Endodermal cell (in vitro differentiated cells): ENCODE results near the gene ZNF593. TPM values are rescaled to one million over a fixed set of nuclear protein-coding genes. Genes with fewer than 3 reads are reported as not detected.

Experiments used
- DNase-seq: peaks from one replicate; pipeline ENCODE4 v3.0.0-alpha.2; 2017
- H3K27ac ChIP-seq: 2 replicates; pipeline ENCODE4 v1.5.1; 2013; ENCODE audit warnings: mild to moderate bottlenecking, low read depth, low read length, moderate library complexity
- H3K27me3 ChIP-seq: 2 replicates; pipeline ENCODE4 v1.6.1; 2013; ENCODE audit warnings: mild to moderate bottlenecking, low read length, moderate library complexity; ENCODE audit not compliant: insufficient read depth, control insufficient read depth, poor library complexity, severe bottlenecking
- H3K36me3 ChIP-seq: 2 replicates; pipeline ENCODE4 v1.7.0; 2013; ENCODE audit warnings: mild to moderate bottlenecking, low read length, moderate library complexity; ENCODE audit not compliant: control insufficient read depth, insufficient read depth
- H3K4me1 ChIP-seq: one replicate; pipeline ENCODE4 v1.7.0; 2013; ENCODE audit warnings: low read length; ENCODE audit not compliant: control insufficient read depth, insufficient read depth
- H3K4me3 ChIP-seq: 2 replicates; pipeline ENCODE4 v1.5.1; 2013; ENCODE audit warnings: mild to moderate bottlenecking, low read length, moderate library complexity
- H3K9ac ChIP-seq: 2 replicates; pipeline ENCODE4 v1.6.1; 2013; ENCODE audit warnings: mild to moderate bottlenecking, low read length, moderate library complexity; ENCODE audit not compliant: poor library complexity, severe bottlenecking; ENCODE audit errors: extremely low read depth
- H3K9me3 ChIP-seq: 2 replicates; pipeline ENCODE4 v1.6.1; 2013; ENCODE audit warnings: mild to moderate bottlenecking, low read length, moderate library complexity; ENCODE audit not compliant: control insufficient read depth
- H3K27ac Mint-ChIP-seq: 2 replicates; pipeline ENCODE4 v1.8.0; 2020; ENCODE audit warnings: mixed read lengths
- H3K27me3 Mint-ChIP-seq: 2 replicates; pipeline ENCODE4 v1.8.0; 2021; ENCODE audit warnings: mild to moderate bottlenecking, mixed read lengths; ENCODE audit not compliant: insufficient read depth
- H3K36me3 Mint-ChIP-seq: 2 replicates; pipeline ENCODE4 v1.8.0; 2020; ENCODE audit warnings: low read depth, mixed read lengths
- H3K4me1 Mint-ChIP-seq: 2 replicates; pipeline ENCODE4 v1.8.0; 2020; ENCODE audit warnings: mixed read lengths
- H3K4me3 Mint-ChIP-seq: 2 replicates; pipeline ENCODE4 v1.8.0; 2020; ENCODE audit warnings: mild to moderate bottlenecking, moderate library complexity, mixed read lengths
- H3K9me3 Mint-ChIP-seq: 2 replicates; pipeline ENCODE4 v1.8.0; 2020; ENCODE audit warnings: mild to moderate bottlenecking, mixed read lengths
- CTCF ChIP-seq: fragments of 200-600 bp; sonication (generic); conservative IDR thresholded peaks from 2 replicates; pipeline ENCODE4 v1.5.0; 2021; ENCODE audit warnings: antibody characterized with exemption, mild to moderate bottlenecking
- WGBS, 2 experiments: methylation state at CpG; one replicate each; pipeline versions ENCODE4 v1.1.5 to v1.1.7; 2013; ENCODE audit warnings: missing lambda C conversion rate in 2 of 2, mixed read lengths in 1 of 2; ENCODE audit not compliant: insufficient coverage in 1 of 2, insufficient read length in 1 of 2; 5-methylcytosine and 5-hydroxymethylcytosine counted together
- total RNA-seq, 2 donors: library from RNA; stranded (reverse); fragmentation: NEBNext Ultra II Directional in 1 of 2; extraction: Animal tissue kit (Norgen Biotek cat#: 25700) in 1 of 2; gene quantifications; 2 replicates in 1 of 2; 3 replicates in 1 of 2; pipeline ENCODE4 v1.2.1, GENCODE V29; 2021

The ZNF593 gene
- total RNA-seq, 2 donors from 2014 or later: 31.4 to 33.7 TPM

DNA sequence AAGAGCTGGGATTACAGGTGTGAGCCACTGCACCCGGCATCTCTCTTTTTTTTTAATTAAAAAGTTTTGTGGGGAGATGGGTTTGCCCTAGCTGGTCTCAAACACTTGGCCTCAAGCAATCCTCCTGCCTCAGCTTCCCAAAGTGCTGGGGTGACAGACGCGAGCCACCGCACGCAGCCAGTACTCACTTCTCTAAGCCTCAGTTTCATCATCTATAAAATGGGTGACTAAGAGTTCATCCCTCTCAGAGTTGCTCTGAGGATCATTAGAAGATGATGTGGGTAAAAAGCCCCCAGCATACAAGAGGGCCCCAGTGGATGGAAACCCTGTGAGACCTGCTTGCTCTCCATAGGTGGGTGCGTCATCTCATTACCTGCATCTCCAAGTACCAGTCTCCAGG is 18.2 kb downstream of the ZNF593 start:
- Histone ChIP-seq H3K9ac (no peak overlapping the region), H3K4me3 (no peak overlapping the region), H3K9me3 (no peaks in the 10 kb centered on the region), H3K27me3 (no peaks in the 10 kb centered on the region), H3K27ac (no peak overlapping the region), H3K36me3 (peaks cover 5% of the 10 kb centered on the region), H3K4me1 (no peaks in the 10 kb centered on the region)
- Mint-ChIP-seq H3K4me1 (peaks cover 6% of the 10 kb centered on the region), H3K9me3 (no peaks in the 10 kb centered on the region), H3K36me3 (peaks cover 36% of the 10 kb centered on the region), H3K4me3 (no peak overlapping the region), H3K27ac (no peak overlapping the region), H3K27me3 (peaks cover 2% of the 10 kb centered on the region)
- no peak for DNase-seq
- WGBS, 2 experiments: 98 to 100% methylated on average over 2 to 6 of the region's 6 CpGs
- TF ChIP-seq CTCF: no peak

DNA sequence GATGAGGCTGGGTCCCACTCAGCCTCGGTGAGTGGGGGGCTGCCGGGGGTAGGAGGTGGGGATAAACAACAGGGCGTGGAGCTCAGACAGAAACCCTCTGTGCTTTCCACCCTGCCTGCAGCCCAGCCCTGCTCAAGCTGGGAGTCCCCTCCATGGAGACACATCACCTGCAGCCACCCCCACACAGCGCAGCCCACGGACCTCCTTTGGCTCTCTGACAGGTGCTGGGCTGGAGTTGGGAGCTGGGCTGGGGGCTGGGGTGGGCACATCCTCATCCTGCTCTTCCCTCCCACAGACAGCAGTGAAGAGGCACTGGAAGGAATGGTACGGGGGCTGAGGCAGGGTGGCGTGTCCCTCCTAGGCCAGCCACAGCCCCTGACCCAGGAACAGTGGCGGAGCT is 18.8 kb downstream of the ZNF593 start:
- TF ChIP-seq CTCF: no peak
- Mint-ChIP-seq H3K4me1 (peaks cover 6% of the 10 kb centered on the region), H3K27me3 (peaks cover 3% of the 10 kb centered on the region), H3K9me3 (no peaks in the 10 kb centered on the region), H3K27ac (no peak overlapping the region), H3K4me3 (no peak overlapping the region), H3K36me3 (peaks cover 34% of the 10 kb centered on the region)
- H3K36me3 ChIP-seq: peaks cover 5% of the 10 kb centered on the region
- no peak overlapping the region for H3K27ac ChIP-seq
- no peaks in the 10 kb centered on the region for H3K27me3 ChIP-seq
- H3K9me3 ChIP-seq: no peaks in the 10 kb centered on the region
- 91 to 100% methylated on average over 2 to 8 of the region's 8 CpGs for WGBS, 2 experiments
- H3K9ac ChIP-seq: no peak overlapping the region
- no peak overlapping the region for H3K4me3 ChIP-seq
- no peak for DNase-seq
- H3K4me1 ChIP-seq: no peaks in the 10 kb centered on the region

GRCh38 chr1:26189331-26189730 is 19.6 kb downstream of the ZNF593 start:
- H3K27ac Mint-ChIP-seq: peak overlapping the region; percentile 55
- WGBS, 2 experiments: 97 to 100% methylated on average over 2 to 6 of the region's 6 CpGs

More at GRCh38 chr1:26189331-26189730, 19.6 kb downstream of the ZNF593 start:
- Histone ChIP-seq H3K27ac (no peak overlapping the region), H3K9ac (no peak overlapping the region), H3K27me3 (no peaks in the 10 kb centered on the region), H3K4me3 (no peak overlapping the region), H3K4me1 (no peaks in the 10 kb centered on the region), H3K9me3 (no peaks in the 10 kb centered on the region), H3K36me3 (peaks cover 5% of the 10 kb centered on the region)
- no peak for TF ChIP-seq CTCF
- Mint-ChIP-seq H3K4me3 (no peak overlapping the region), H3K9me3 (no peaks in the 10 kb centered on the region), H3K36me3 (peaks cover 29% of the 10 kb centered on the region), H3K27me3 (peaks cover 5% of the 10 kb centered on the region), H3K4me1 (peaks cover 6% of the 10 kb centered on the region)
- no peak for DNase-seq
